ENCODE results near the gene ADGRD2. TPM values are rescaled to one million over a fixed set of nuclear protein-coding genes. Genes with fewer than 3 reads are reported as not detected.

ADGRD2 gene
- total RNA-seq, 1 experiment from 2014 or later, result not detected

GRCh38 chr9:124510650-124511425, 60.6 kb downstream of the ADGRD2 start:
- Histone ChIP-seq H3K27ac (ENCODE audit: low read length) (no peak overlapping the region), H3K4me3 (ENCODE audit: low read length) (no peak overlapping the region), H3K4me1 (ENCODE audit: insufficient read depth, low read length) (no peaks in the 10 kb centered on the region), H3K36me3 (ENCODE audit: low read depth, low read length) (no peaks in the 10 kb centered on the region), H3K9me2 (replicated peaks; ENCODE audit: low read length) (no peaks in the 10 kb centered on the region), H2AFZ (ENCODE audit: low read length) (no peak overlapping the region), H3K9me3 (ENCODE audit: low read length) (no peaks in the 10 kb centered on the region), H3K79me2 (ENCODE audit: low read length) (no peaks in the 10 kb centered on the region), H3F3A (ENCODE audit: low read length, unreplicated experiment) (no peaks in the 10 kb centered on the region), H3K27me3 (ENCODE audit: low read length) (no peaks in the 10 kb centered on the region), H3K9ac (ENCODE audit: low read length) (no peak overlapping the region), H4K20me1 (ENCODE audit: low read length) (no peaks in the 10 kb centered on the region), H3K4me2 (ENCODE audit: low read length) (no peak overlapping the region)
- ChIA-PET POLR2A (ENCODE audit: unreplicated experiment) (no interaction called here), CTCF (interaction anchor here (0.8 kb wide), 1 partner anchor 26 kb away, joined by 11 read pairs; no protein-coding TSS in a partner anchor)
- ATAC-seq (no peak), DNase-seq (no peak)
- TF ChIP-seq EZH2 (IDR thresholded peaks at IDR 0.05; ENCODE audit: low read length, unreplicated experiment) (no peak), EZH2phosphoT487 (IDR thresholded peaks at IDR 0.05; ENCODE audit: borderline replicate concordance, low read length) (no peak)
- TF ChIP-seq, protein P1, sequence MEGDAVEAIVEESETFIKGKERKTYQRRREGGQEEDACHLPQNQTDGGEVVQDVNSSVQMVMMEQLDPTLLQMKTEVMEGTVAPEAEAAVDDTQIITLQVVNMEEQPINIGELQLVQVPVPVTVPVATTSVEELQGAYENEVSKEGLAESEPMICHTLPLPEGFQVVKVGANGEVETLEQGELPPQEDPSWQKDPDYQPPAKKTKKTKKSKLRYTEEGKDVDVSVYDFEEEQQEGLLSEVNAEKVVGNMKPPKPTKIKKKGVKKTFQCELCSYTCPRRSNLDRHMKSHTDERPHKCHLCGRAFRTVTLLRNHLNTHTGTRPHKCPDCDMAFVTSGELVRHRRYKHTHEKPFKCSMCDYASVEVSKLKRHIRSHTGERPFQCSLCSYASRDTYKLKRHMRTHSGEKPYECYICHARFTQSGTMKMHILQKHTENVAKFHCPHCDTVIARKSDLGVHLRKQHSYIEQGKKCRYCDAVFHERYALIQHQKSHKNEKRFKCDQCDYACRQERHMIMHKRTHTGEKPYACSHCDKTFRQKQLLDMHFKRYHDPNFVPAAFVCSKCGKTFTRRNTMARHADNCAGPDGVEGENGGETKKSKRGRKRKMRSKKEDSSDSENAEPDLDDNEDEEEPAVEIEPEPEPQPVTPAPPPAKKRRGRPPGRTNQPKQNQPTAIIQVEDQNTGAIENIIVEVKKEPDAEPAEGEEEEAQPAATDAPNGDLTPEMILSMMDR (conservative IDR thresholded peaks at IDR 0.05; ENCODE audit: low read depth, low read length), result no peak
- BruUV-seq (replicated peaks), result no TSS peak
- intact Hi-C loops (cut with micrococcal nuclease), result no loop called here

DNA sequence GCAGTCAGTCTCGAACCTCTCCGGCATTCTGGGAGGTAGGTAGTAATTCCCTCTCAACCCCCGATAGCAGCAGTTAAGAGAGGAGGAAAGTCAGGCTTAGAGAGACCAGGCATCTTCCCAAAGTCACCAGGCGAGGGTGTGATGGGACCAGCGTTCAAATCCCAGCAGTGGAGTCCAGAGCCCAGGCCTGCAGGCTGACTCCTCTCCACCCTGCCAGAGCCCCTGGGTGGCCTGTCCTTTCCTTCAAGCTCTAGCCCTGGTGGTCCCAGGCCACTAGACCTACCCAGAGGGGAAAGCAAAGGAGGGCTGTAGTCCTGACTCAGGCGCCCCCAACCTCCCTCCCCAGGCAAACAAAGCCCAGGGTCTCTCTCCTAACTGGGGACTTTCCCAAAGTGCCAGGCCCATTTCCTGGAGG, 61.2 kb downstream of the ADGRD2 start:
- Histone ChIP-seq H3K27ac (ENCODE audit: low read length) (no peak overlapping the region), H3K9me2 (replicated peaks; ENCODE audit: low read length) (no peaks in the 10 kb centered on the region), H4K20me1 (ENCODE audit: low read length) (no peaks in the 10 kb centered on the region), H3K36me3 (ENCODE audit: low read depth, low read length) (no peaks in the 10 kb centered on the region), H3K79me2 (ENCODE audit: low read length) (no peaks in the 10 kb centered on the region), H2AFZ (ENCODE audit: low read length) (no peak overlapping the region), H3F3A (ENCODE audit: low read length, unreplicated experiment) (no peaks in the 10 kb centered on the region), H3K4me3 (ENCODE audit: low read length) (no peak overlapping the region), H3K9ac (ENCODE audit: low read length) (no peak overlapping the region), H3K4me2 (ENCODE audit: low read length) (no peak overlapping the region), H3K4me1 (ENCODE audit: insufficient read depth, low read length) (no peaks in the 10 kb centered on the region), H3K27me3 (ENCODE audit: low read length) (no peaks in the 10 kb centered on the region), H3K9me3 (ENCODE audit: low read length) (no peaks in the 10 kb centered on the region)
- DNase-seq, result no peak
- intact Hi-C loops (cut with micrococcal nuclease), result no loop called here
- TF ChIP-seq, protein P1 (conservative IDR thresholded peaks at IDR 0.05; ENCODE audit: low read depth, low read length), result no peak
- TF ChIP-seq EZH2phosphoT487 (IDR thresholded peaks at IDR 0.05; ENCODE audit: borderline replicate concordance, low read length) (no peak), EZH2 (IDR thresholded peaks at IDR 0.05; ENCODE audit: low read length, unreplicated experiment) (no peak)
- POLR2A ChIA-PET (ENCODE audit: unreplicated experiment), result no interaction called here
- ATAC-seq, result no peak
- BruUV-seq (replicated peaks), result no TSS peak
- CTCF ChIA-PET, result interaction anchor here (0.8 kb wide), 1 partner anchor 25 kb away, joined by 11 read pairs; no protein-coding TSS in a partner anchor

Data from PC-3 (cell line).